ENCODE measurements around the gene LDLRAD3. TPM values are rescaled to one million over a fixed set of nuclear protein-coding genes. Genes with fewer than 3 reads are reported as not detected.

The LDLRAD3 gene
- total RNA-seq, 1 experiment from 2014 or later, result 19.0 TPM

DNA sequence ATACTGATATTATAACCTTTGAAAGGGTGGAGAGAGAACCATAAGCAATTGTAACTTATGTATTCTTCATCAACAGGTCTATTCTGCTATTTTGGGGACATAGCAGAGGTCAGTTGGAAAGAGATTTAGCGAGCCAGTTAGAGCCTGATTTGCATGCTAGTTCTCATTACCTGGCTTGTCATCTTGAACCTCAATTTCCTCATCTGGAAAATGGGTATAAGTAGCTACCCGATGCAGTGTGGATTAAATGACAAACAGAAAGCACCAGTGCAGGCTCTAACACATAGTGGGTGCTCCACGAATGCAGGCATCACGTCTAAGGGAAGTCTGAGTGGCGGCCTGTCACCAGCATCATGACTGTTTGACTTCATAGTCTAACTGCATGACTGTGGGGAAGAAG lies 67.7 kb downstream of the LDLRAD3 start:
- Histone ChIP-seq H3K27me3 (ENCODE audit: insufficient read depth, low read length) (no peaks in the 10 kb centered on the region), H3K9ac (ENCODE audit: low read length) (no peak overlapping the region), H3K4me2 (ENCODE audit: low read length) (no peak overlapping the region), H3K9me2 (ENCODE audit: insufficient read depth) (no peaks in the 10 kb centered on the region), H4K20me1 (ENCODE audit: insufficient read depth) (no peaks in the 10 kb centered on the region), H3K4me1 (ENCODE audit: control insufficient read depth in 1 of 2, insufficient read depth in 2 of 2, low read length in 2 of 2) (peaks cover 11 to 22% of the 10 kb centered on the region in 2 experiments), H3K9me3 (ENCODE audit: control insufficient read depth in 1 of 2, insufficient read depth in 1 of 2, low read depth in 1 of 2, low read length in 2 of 2) (no peaks in the 10 kb centered on the region), H3K79me2 (ENCODE audit: insufficient read depth, low read length) (peaks cover 38% of the 10 kb centered on the region), H2AFZ (ENCODE audit: low read depth, low read length, poor library complexity, severe bottlenecking) (no peak overlapping the region), H3K4me3 (replicated peaks in 1 of 2; ENCODE audit: low read depth in 1 of 2, low read length in 2 of 2) (no peak overlapping the region), H3K36me3 (ENCODE audit: control insufficient read depth in 1 of 2, insufficient read depth in 2 of 2, low read length in 2 of 2) (no peaks in the 10 kb centered on the region), H3K27ac (ENCODE audit: low read depth, low read length) (no peak overlapping the region)
- ChIA-PET RAD21 (ENCODE audit: low non-redundant PET in 1 of 2, low total read pairs in 2 of 2, uncharacterized antibody in 2 of 2, unreplicated experiment in 2 of 2) (no interaction called here), CTCF (no interaction called here), POLR2A (no interaction called here)
- TF ChIP-seq EZH2 (IDR thresholded peaks at IDR 0.05) (no peak), ZNF274 (IDR thresholded peaks at IDR 0.05; ENCODE audit: low read depth, low read length) (no peak), TCF7L2 (IDR thresholded peaks at IDR 0.05; ENCODE audit: borderline replicate concordance, extremely low read depth, insufficient read depth, insufficient read length) (no peak), CBX3 (IDR thresholded peaks at IDR 0.05; ENCODE audit: low read depth) (no peak), RAD21 (IDR thresholded peaks at IDR 0.05; ENCODE audit: low read depth) (no peak), JUND (IDR thresholded peaks at IDR 0.05) (no peak)
- TF ChIP-seq, protein P1, sequence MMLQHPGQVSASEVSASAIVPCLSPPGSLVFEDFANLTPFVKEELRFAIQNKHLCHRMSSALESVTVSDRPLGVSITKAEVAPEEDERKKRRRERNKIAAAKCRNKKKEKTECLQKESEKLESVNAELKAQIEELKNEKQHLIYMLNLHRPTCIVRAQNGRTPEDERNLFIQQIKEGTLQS (IDR thresholded peaks at IDR 0.05), result no peak
- intact Hi-C loops (cut with micrococcal nuclease), result no loop called here
- ATAC-seq (no peak), DNase-seq (ENCODE audit: low read depth, low spot score) (no peak)
- no TSS peak for BruUV-seq (replicated peaks)

DNA sequence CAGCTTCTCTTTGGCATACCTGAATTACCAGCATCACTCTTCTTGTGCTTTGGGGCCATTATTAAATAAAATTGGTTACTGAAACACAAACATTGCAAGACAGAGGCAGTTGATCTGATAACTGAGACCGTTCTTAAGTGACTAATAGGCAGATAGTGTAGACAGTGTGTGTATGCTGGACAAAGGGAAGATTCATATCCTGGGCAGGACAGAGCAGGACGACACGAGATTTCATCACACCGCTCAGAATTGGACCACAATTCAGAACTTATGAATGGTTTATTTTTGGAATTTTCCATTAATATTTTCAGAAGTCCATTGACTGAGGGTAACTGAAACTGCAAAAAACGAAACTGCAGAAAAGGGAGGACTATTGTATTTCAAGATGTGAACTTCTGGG lies 68.6 kb downstream of the LDLRAD3 start:
- CTCF ChIA-PET, result no interaction called here
- Histone ChIP-seq H3K9me3 (ENCODE audit: control insufficient read depth in 1 of 2, insufficient read depth in 1 of 2, low read depth in 1 of 2, low read length in 2 of 2) (no peaks in the 10 kb centered on the region), H3K9ac (ENCODE audit: low read length) (no peak overlapping the region), H3K4me3 (replicated peaks in 1 of 2; ENCODE audit: low read depth in 1 of 2, low read length in 2 of 2) (no peak overlapping the region), H3K9me2 (ENCODE audit: insufficient read depth) (no peaks in the 10 kb centered on the region), H3K27me3 (ENCODE audit: insufficient read depth, low read length) (no peaks in the 10 kb centered on the region), H4K20me1 (ENCODE audit: insufficient read depth) (no peaks in the 10 kb centered on the region), H3K79me2 (ENCODE audit: insufficient read depth, low read length) (peaks cover 38% of the 10 kb centered on the region), H3K27ac (ENCODE audit: low read depth, low read length) (no peak overlapping the region), H3K36me3 (ENCODE audit: control insufficient read depth in 1 of 2, insufficient read depth in 2 of 2, low read length in 2 of 2) (no peaks in the 10 kb centered on the region), H3K4me1 (ENCODE audit: control insufficient read depth in 1 of 2, insufficient read depth in 2 of 2, low read length in 2 of 2) (peaks cover 11 to 22% of the 10 kb centered on the region in 2 experiments), H3K4me2 (ENCODE audit: low read length) (no peak overlapping the region), H2AFZ (ENCODE audit: low read depth, low read length, poor library complexity, severe bottlenecking) (no peak overlapping the region)
- intact Hi-C loops (cut with micrococcal nuclease), result no loop called here
- BruUV-seq (replicated peaks), result no TSS peak
- POLR2A ChIA-PET, result no interaction called here
- ATAC-seq (no peak), DNase-seq (ENCODE audit: low read depth, low spot score) (no peak)
- TF ChIP-seq SIN3A (IDR thresholded peaks at IDR 0.05; ENCODE audit: low read depth), result no peak
- TF ChIP-seq EGR1 (IDR thresholded peaks at IDR 0.05; ENCODE audit: low read depth), result no peak
- no peak for TF ChIP-seq CBX3 (IDR thresholded peaks at IDR 0.05; ENCODE audit: low read depth)
- no peak for TF ChIP-seq JUND (IDR thresholded peaks at IDR 0.05)
- TF ChIP-seq, protein P2, sequence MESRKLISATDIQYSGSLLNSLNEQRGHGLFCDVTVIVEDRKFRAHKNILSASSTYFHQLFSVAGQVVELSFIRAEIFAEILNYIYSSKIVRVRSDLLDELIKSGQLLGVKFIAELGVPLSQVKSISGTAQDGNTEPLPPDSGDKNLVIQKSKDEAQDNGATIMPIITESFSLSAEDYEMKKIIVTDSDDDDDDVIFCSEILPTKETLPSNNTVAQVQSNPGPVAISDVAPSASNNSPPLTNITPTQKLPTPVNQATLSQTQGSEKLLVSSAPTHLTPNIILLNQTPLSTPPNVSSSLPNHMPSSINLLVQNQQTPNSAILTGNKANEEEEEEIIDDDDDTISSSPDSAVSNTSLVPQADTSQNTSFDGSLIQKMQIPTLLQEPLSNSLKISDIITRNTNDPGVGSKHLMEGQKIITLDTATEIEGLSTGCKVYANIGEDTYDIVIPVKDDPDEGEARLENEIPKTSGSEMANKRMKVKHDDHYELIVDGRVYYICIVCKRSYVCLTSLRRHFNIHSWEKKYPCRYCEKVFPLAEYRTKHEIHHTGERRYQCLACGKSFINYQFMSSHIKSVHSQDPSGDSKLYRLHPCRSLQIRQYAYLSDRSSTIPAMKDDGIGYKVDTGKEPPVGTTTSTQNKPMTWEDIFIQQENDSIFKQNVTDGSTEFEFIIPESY (IDR thresholded peaks at IDR 0.05; ENCODE audit: extremely low read depth, insufficient replicate concordance, low read length), result no peak
- no peak for TF ChIP-seq EZH2 (IDR thresholded peaks at IDR 0.05)
- no peak for TF ChIP-seq POLR2A (IDR thresholded peaks at IDR 0.05; ENCODE audit: borderline replicate concordance, extremely low read depth, insufficient read depth, insufficient read length)
- RAD21 ChIA-PET (ENCODE audit: low non-redundant PET in 1 of 2, low total read pairs in 2 of 2, uncharacterized antibody in 2 of 2, unreplicated experiment in 2 of 2), result no interaction called here
